Sigmoid colon (tissue), 7 donors: ENCODE measurements around the gene SLC39A9. TPM values are rescaled to one million over a fixed set of nuclear protein-coding genes. Genes with fewer than 3 reads are reported as not detected.

Experiments
- DNase-seq: peaks from one replicate; pipeline ENCODE4 v3.0.0-alpha.2; 2019
- H3K27ac ChIP-seq, 4 donors: fragments of 200-600 bp; sonication (generic); one replicate each; pipeline ENCODE4 v1.5.1; 2016 to 2019; ENCODE audit warnings: mild to moderate bottlenecking in 1 of 4
- H3K27me3 ChIP-seq, 3 donors: fragments of 200-600 bp; sonication (generic); one replicate each; pipeline ENCODE4 v1.5.1; 2019; ENCODE audit warnings: mild to moderate bottlenecking in 1 of 3
- H3K36me3 ChIP-seq, 4 donors: fragments of 200-600 bp; sonication (generic); one replicate each; pipeline ENCODE4 v1.5.1; 2016 to 2019
- H3K4me1 ChIP-seq, 4 donors: fragments of 200-600 bp; sonication (generic); one replicate each; pipeline ENCODE4 v1.5.1; 2017 to 2019
- H3K4me3 ChIP-seq, 4 donors: fragments of 200-600 bp; sonication (generic); one replicate each; pipeline ENCODE4 v1.5.1; 2017 to 2019; ENCODE audit warnings: mild to moderate bottlenecking in 2 of 4, moderate library complexity in 1 of 4
- H3K9me3 ChIP-seq, 4 donors: fragments of 200-600 bp in 3 of 4; sonication (generic) in 3 of 4; one replicate each; pipeline versions ENCODE4 v1.5.1 to v1.6.1; 2013 to 2019
- CTCF ChIP-seq, 4 experiments: fragments of 450-650 bp in 3 of 4; fragments of 200-600 bp in 1 of 4; IDR thresholded peaks; one replicate each; pipeline ENCODE4 v1.5.1; 2016 to 2019; ENCODE audit warnings: antibody characterized with exemption in 4 of 4, mild to moderate bottlenecking in 3 of 4, moderate library complexity in 2 of 4
- EP300 ChIP-seq, 4 donors: sonication (generic); formaldehyde crosslinking; IDR thresholded peaks; one replicate each; pipeline ENCODE4 v1.6.1; 2017; ENCODE audit warnings: antibody characterized with exemption in 4 of 4
- POLR2A ChIP-seq, 2 donors: fragments of 450-650 bp; IDR thresholded peaks; one replicate each; pipeline ENCODE4 v1.6.1; 2016; ENCODE audit warnings: antibody characterized with exemption in 2 of 2, mild to moderate bottlenecking in 2 of 2, moderate library complexity in 2 of 2
- POLR2AphosphoS5 ChIP-seq, 4 donors: sonication (generic); formaldehyde crosslinking; IDR thresholded peaks; one replicate each; pipeline ENCODE4 v1.6.1; 2017; ENCODE audit warnings: antibody characterized with exemption in 4 of 4
- WGBS, 2 donors: extraction: QIAGEN DNeasy Blood & Tissue Kit; methylation state at CpG; one replicate each; pipeline ENCODE4 v1.1.7; 2013; 5-methylcytosine and 5-hydroxymethylcytosine counted together
- intact Hi-C: fragments of 100-400 bp; cut with DNase I; formaldehyde crosslinking; loops from one replicate; pipeline ENCODE4 v1.15.1; 2023
- polyA plus RNA-seq, 3 donors: library from polyadenylated mRNA; stranded (reverse); fragments of 200-250 nt; gene quantifications; one replicate each; pipeline ENCODE4 v1.2.3, GENCODE V29; 2013
- total RNA-seq, 4 donors: library from RNA; depleted of rRNA; stranded (reverse); fragments of >200 nt; gene quantifications; one replicate each; pipeline ENCODE4 v1.1.0, GENCODE V29; 2016
- donor health status: healthy with polysubstance abuse.
- donor health status: Bipolar disorder and iron deficiency.
- donor health status: healthy.

The SLC39A9 gene
- total and polyA plus RNA-seq, 7 donors, result 11.4 to 47.4 (median 39.0) TPM

- H3K27ac ChIP-seq, result no peak overlapping the region
- H3K9me3 ChIP-seq, result no peaks in the 10 kb centered on the region
- TF ChIP-seq POLR2AphosphoS5 (IDR thresholded peaks at IDR 0.05) (no peak), EP300 (IDR thresholded peaks at IDR 0.05) (no peak), CTCF (IDR thresholded peaks at IDR 0.05) (no peak), POLR2A (IDR thresholded peaks at IDR 0.05) (no peak)
- H3K4me3 ChIP-seq, result no peak overlapping the region
- no peak for DNase-seq
- WGBS, 2 donors, result 50 to 51% methylated on average over 1 of the region's 1 CpG
- peaks cover 0 to 37% (median 3%) of the 10 kb centered on the region in 4 donors for H3K36me3 ChIP-seq
- no peaks in the 10 kb centered on the region for H3K27me3 ChIP-seq
- no peaks in the 10 kb centered on the region for H3K4me1 ChIP-seq
- intact Hi-C loops, result no loop called here
These were observed 25.4 kb upstream of the SLC39A9 start for GRCh38 chr14:69373104-69373503.

- Histone ChIP-seq H3K27me3 (no peaks in the 10 kb centered on the region), H3K36me3 (peaks cover 0 to 37% (median 3%) of the 10 kb centered on the region in 4 donors), H3K4me1 (no peaks in the 10 kb centered on the region), H3K4me3 (no peak overlapping the region), H3K27ac (no peak overlapping the region), H3K9me3 (no peaks in the 10 kb centered on the region)
- DNase-seq, result no peak
- intact Hi-C loops, result no loop called here
- TF ChIP-seq CTCF (IDR thresholded peaks at IDR 0.05), result no peak
- TF ChIP-seq POLR2A (IDR thresholded peaks at IDR 0.05), result no peak
- TF ChIP-seq POLR2AphosphoS5 (IDR thresholded peaks at IDR 0.05), result no peak
- no peak for TF ChIP-seq EP300 (IDR thresholded peaks at IDR 0.05)
These were observed 24.3 kb upstream of the SLC39A9 start for GRCh38 chr14:69374235-69374634.

- H3K27me3 ChIP-seq, result no peaks in the 10 kb centered on the region
- peaks cover 0 to 45% (median 3%) of the 10 kb centered on the region in 4 donors for H3K36me3 ChIP-seq
- DNase-seq, result no peak
- intact Hi-C loops, result no loop called here
- no peak overlapping the region for H3K4me3 ChIP-seq
- H3K4me1 ChIP-seq, result no peaks in the 10 kb centered on the region
- no peaks in the 10 kb centered on the region for H3K9me3 ChIP-seq
- TF ChIP-seq CTCF (IDR thresholded peaks at IDR 0.05) (no peak), POLR2AphosphoS5 (IDR thresholded peaks at IDR 0.05) (no peak), EP300 (IDR thresholded peaks at IDR 0.05) (no peak), POLR2A (IDR thresholded peaks at IDR 0.05) (no peak)
- no peak overlapping the region for H3K27ac ChIP-seq
- WGBS, 2 donors, result 97 to 99% methylated on average over 3 of the region's 3 CpGs
These were observed 23.3 kb upstream of the SLC39A9 start for GRCh38 chr14:69375182-69375581.

GRCh38 chr14:69375722-69376121, 22.8 kb upstream of the SLC39A9 start:
- H3K36me3 ChIP-seq, result peaks cover 0 to 51% (median 4%) of the 10 kb centered on the region in 4 donors

More at GRCh38 chr14:69375722-69376121, 22.8 kb upstream of the SLC39A9 start:
- 97% methylated on average over 5 of the region's 5 CpGs for WGBS, 2 donors
- DNase-seq, result no peak
- Histone ChIP-seq H3K4me1 (no peaks in the 10 kb centered on the region), H3K9me3 (no peaks in the 10 kb centered on the region), H3K27me3 (no peaks in the 10 kb centered on the region), H3K4me3 (no peak overlapping the region), H3K27ac (no peak overlapping the region)
- intact Hi-C loops, result no loop called here
- TF ChIP-seq EP300 (IDR thresholded peaks at IDR 0.05) (no peak), POLR2AphosphoS5 (IDR thresholded peaks at IDR 0.05) (no peak), CTCF (IDR thresholded peaks at IDR 0.05) (no peak), POLR2A (IDR thresholded peaks at IDR 0.05) (no peak)
